SU-DHL-6 (cell line): ENCODE results near the gene GMDS.

Experiments
- CTCF ChIP-seq: fragments of 200-600 bp; sonication (generic); IDR thresholded peaks from one replicate; pipeline ENCODE4 v1.5.1; 2017; ENCODE audit warnings: antibody characterized with exemption, mild to moderate bottlenecking, low read length, moderate library complexity; ENCODE audit not compliant: insufficient read depth, poor library complexity, severe bottlenecking
- EZH2phosphoT487 ChIP-seq: fragments of 200-600 bp; sonication (generic), shearing (Covaris generic); conservative IDR thresholded peaks from 2 replicates; pipeline ENCODE4 v1.6.1; 2018; ENCODE audit warnings: mild to moderate bottlenecking, antibody characterized with exemption, low read length, moderate library complexity, mixed read lengths

DNA sequence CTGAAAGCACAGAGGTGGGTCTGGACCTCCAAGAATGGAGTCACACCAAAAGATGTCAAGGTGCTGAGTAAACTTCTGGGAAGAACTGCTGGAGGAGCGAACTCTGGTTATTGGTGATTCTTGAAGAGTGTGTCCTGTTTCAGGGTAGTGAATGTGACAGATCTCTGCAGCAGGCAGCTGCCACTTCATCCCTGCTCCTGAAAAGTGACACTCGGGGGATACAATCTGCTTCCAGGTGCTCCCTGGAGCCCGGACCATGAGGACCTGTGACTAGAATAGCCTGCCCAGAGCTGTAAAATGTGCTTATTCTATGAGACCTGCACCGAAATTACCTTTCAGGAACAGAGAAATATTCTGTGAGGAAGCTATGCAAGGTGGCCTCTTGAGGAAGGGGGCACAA, 444.6 kb downstream of the GMDS start:
- TF ChIP-seq CTCF (no peak), EZH2phosphoT487 (no peak)
